ENCODE data around the gene STK38. TPM values are rescaled to one million over a fixed set of nuclear protein-coding genes. Genes with fewer than 3 reads are reported as not detected.

STK38 gene
- total and polyA plus RNA-seq, 2 of the 8 experiments (the other 6 are each of a cell fraction or from before 2014, with no cell fraction given), result 8.1 to 19.8 TPM

GRCh38 chr6:36515844-36516243 is 31.4 kb downstream of the STK38 start (continued):
- TF ChIP-seq, protein P1, sequence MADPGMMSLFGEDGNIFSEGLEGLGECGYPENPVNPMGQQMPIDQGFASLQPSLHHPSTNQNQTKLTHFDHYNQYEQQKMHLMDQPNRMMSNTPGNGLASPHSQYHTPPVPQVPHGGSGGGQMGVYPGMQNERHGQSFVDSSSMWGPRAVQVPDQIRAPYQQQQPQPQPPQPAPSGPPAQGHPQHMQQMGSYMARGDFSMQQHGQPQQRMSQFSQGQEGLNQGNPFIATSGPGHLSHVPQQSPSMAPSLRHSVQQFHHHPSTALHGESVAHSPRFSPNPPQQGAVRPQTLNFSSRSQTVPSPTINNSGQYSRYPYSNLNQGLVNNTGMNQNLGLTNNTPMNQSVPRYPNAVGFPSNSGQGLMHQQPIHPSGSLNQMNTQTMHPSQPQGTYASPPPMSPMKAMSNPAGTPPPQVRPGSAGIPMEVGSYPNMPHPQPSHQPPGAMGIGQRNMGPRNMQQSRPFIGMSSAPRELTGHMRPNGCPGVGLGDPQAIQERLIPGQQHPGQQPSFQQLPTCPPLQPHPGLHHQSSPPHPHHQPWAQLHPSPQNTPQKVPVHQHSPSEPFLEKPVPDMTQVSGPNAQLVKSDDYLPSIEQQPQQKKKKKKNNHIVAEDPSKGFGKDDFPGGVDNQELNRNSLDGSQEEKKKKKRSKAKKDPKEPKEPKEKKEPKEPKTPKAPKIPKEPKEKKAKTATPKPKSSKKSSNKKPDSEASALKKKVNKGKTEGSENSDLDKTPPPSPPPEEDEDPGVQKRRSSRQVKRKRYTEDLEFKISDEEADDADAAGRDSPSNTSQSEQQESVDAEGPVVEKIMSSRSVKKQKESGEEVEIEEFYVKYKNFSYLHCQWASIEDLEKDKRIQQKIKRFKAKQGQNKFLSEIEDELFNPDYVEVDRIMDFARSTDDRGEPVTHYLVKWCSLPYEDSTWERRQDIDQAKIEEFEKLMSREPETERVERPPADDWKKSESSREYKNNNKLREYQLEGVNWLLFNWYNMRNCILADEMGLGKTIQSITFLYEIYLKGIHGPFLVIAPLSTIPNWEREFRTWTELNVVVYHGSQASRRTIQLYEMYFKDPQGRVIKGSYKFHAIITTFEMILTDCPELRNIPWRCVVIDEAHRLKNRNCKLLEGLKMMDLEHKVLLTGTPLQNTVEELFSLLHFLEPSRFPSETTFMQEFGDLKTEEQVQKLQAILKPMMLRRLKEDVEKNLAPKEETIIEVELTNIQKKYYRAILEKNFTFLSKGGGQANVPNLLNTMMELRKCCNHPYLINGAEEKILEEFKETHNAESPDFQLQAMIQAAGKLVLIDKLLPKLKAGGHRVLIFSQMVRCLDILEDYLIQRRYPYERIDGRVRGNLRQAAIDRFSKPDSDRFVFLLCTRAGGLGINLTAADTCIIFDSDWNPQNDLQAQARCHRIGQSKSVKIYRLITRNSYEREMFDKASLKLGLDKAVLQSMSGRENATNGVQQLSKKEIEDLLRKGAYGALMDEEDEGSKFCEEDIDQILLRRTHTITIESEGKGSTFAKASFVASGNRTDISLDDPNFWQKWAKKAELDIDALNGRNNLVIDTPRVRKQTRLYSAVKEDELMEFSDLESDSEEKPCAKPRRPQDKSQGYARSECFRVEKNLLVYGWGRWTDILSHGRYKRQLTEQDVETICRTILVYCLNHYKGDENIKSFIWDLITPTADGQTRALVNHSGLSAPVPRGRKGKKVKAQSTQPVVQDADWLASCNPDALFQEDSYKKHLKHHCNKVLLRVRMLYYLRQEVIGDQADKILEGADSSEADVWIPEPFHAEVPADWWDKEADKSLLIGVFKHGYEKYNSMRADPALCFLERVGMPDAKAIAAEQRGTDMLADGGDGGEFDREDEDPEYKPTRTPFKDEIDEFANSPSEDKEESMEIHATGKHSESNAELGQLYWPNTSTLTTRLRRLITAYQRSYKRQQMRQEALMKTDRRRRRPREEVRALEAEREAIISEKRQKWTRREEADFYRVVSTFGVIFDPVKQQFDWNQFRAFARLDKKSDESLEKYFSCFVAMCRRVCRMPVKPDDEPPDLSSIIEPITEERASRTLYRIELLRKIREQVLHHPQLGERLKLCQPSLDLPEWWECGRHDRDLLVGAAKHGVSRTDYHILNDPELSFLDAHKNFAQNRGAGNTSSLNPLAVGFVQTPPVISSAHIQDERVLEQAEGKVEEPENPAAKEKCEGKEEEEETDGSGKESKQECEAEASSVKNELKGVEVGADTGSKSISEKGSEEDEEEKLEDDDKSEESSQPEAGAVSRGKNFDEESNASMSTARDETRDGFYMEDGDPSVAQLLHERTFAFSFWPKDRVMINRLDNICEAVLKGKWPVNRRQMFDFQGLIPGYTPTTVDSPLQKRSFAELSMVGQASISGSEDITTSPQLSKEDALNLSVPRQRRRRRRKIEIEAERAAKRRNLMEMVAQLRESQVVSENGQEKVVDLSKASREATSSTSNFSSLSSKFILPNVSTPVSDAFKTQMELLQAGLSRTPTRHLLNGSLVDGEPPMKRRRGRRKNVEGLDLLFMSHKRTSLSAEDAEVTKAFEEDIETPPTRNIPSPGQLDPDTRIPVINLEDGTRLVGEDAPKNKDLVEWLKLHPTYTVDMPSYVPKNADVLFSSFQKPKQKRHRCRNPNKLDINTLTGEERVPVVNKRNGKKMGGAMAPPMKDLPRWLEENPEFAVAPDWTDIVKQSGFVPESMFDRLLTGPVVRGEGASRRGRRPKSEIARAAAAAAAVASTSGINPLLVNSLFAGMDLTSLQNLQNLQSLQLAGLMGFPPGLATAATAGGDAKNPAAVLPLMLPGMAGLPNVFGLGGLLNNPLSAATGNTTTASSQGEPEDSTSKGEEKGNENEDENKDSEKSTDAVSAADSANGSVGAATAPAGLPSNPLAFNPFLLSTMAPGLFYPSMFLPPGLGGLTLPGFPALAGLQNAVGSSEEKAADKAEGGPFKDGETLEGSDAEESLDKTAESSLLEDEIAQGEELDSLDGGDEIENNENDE (IDR thresholded peaks at IDR 0.05; ENCODE audit: insufficient replicate concordance, low read length), result no peak
- TF ChIP-seq YY1 (IDR thresholded peaks at IDR 0.05; ENCODE audit: low read depth, low read length) (no peak), SP2 (IDR thresholded peaks at IDR 0.05; ENCODE audit: low read length) (no peak), RXRA (IDR thresholded peaks at IDR 0.05; ENCODE audit: insufficient read depth, low read depth, low read length) (no peak), JUND (IDR thresholded peaks at IDR 0.05; ENCODE audit: low read length) (no peak), HDAC6 (IDR thresholded peaks at IDR 0.05; ENCODE audit: low read depth, low read length) (no peak), KDM4A (IDR thresholded peaks at IDR 0.05; ENCODE audit: low read depth, low read length, severe bottlenecking) (no peak), SIX5 (IDR thresholded peaks at IDR 0.05; ENCODE audit: low read depth, low read length) (no peak), EP300 (IDR thresholded peaks at IDR 0.05; ENCODE audit: borderline replicate concordance in 1 of 2, low read depth in 2 of 2, low read length in 2 of 2) (no peak), CTBP2 (IDR thresholded peaks at IDR 0.05; ENCODE audit: borderline replicate concordance, insufficient read depth, insufficient read length, low read length) (no peak)
- TF ChIP-seq, protein P2, sequence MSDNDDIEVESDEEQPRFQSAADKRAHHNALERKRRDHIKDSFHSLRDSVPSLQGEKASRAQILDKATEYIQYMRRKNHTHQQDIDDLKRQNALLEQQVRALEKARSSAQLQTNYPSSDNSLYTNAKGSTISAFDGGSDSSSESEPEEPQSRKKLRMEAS (IDR thresholded peaks at IDR 0.05), result no peak

Measured in H1 (cell line).